HCT116 (cell line): ENCODE measurements around the gene SAPCD2. TPM values are rescaled to one million over a fixed set of nuclear protein-coding genes. Genes with fewer than 3 reads are reported as not detected.
A peak's percentile ranks its signal among the peaks of the same experiment; 100 is the strongest.

Source experiments
- ATAC-seq: fragments of 200-7000 bp; cut with Tn5 transposase; 2 replicates; pipeline ENCODE4 v1.9.1; 2020; ENCODE audit warnings: mild to moderate bottlenecking, moderate library complexity
- BruUV-seq: library from RNA; stranded (reverse); fragments of 400-500 nt; replicated peaks from 2 replicates; lab custom pipeline; 2021; lab: Mats Ljungman, UMichigan
- CTCF ChIA-PET: fragments of 300-600 bp; sonication (Branson Sonifier 250); formaldehyde crosslinking; loops from one replicate; lab custom pipeline; 2021; ENCODE audit warnings: antibody characterized with exemption; lab: Charles Lee
- POLR2A ChIA-PET: fragments of 300-600, 350-600 bp; sonication (Branson Sonifier 250); formaldehyde crosslinking; loops from one replicate; lab custom pipeline; 2021; ENCODE audit warnings: antibody characterized with exemption; lab: Charles Lee
- RAD21 ChIA-PET, 2 experiments: fragments of 300-600 bp; sonication (Branson Sonifier 250); formaldehyde crosslinking; loops; one replicate each; lab custom pipeline; 2023; ENCODE audit warnings: low total read pairs in 2 of 2; ENCODE audit not compliant: uncharacterized antibody in 2 of 2, unreplicated experiment in 2 of 2, low non-redundant PET in 1 of 2; lab: Charles Lee
- DNase-seq: peaks from one replicate; pipeline ENCODE4 v3.0.0-alpha.2; 2010; ENCODE audit warnings: low read depth, low spot score
- H2AFZ ChIP-seq: fragments of 200-600 bp; shearing (Covaris generic), sonication (generic); 2 replicates; pipeline ENCODE4 v1.6.1; 2017; ENCODE audit warnings: low read depth, mixed run types, mixed read lengths, antibody characterized with exemption, low read length; ENCODE audit not compliant: poor library complexity, severe bottlenecking
- H3K27ac ChIP-seq: 2 replicates; pipeline ENCODE4 v1.5.1; 2012; ENCODE audit warnings: low read depth, low read length
- H3K27me3 ChIP-seq: fragments of 200-600 bp; sonication (generic); 2 replicates; pipeline ENCODE4 v1.6.1; 2016; ENCODE audit warnings: mixed run types, low read length, mixed read lengths; ENCODE audit not compliant: insufficient read depth
- H3K36me3 ChIP-seq, 2 experiments: fragments of 200-500 bp in 1 of 2; fragments of 200-600 bp in 1 of 2; sonication (Bioruptor generic) in 1 of 2; sonication (generic) in 1 of 2; 2 replicates each; pipeline versions ENCODE4 v1.5.1 to v1.6.1; 2014 to 2016; ENCODE audit warnings: low read length in 2 of 2, inconsistent platforms in 1 of 2, mixed read lengths in 1 of 2, mixed run types in 1 of 2; ENCODE audit not compliant: insufficient read depth in 2 of 2, control insufficient read depth in 1 of 2
- H3K4me1 ChIP-seq, 2 experiments: fragments of 200-600 bp in 1 of 2; sonication (generic) in 1 of 2; 2 replicates each; pipeline versions ENCODE4 v1.5.1 to v1.6.1; 2012 to 2017; ENCODE audit warnings: low read length in 2 of 2, inconsistent platforms in 1 of 2, mild to moderate bottlenecking in 1 of 2, mixed read lengths in 1 of 2, mixed run types in 1 of 2, moderate library complexity in 1 of 2; ENCODE audit not compliant: insufficient read depth in 2 of 2, control insufficient read depth in 1 of 2
- H3K4me2 ChIP-seq: fragments of 200-600 bp; sonication (generic); 2 replicates; pipeline ENCODE4 v1.6.1; 2017; ENCODE audit warnings: mixed run types, low read length, mixed read lengths
- H3K4me3 ChIP-seq, 2 experiments: fragments of 200-600 bp in 1 of 2; sonication (generic) in 1 of 2; replicated peaks in 1 of 2; 2 replicates each; pipeline ENCODE4 v1.5.1; 2011 to 2016; ENCODE audit warnings: low read length in 2 of 2, control low read depth in 1 of 2, low read depth in 1 of 2, mild to moderate bottlenecking in 1 of 2, mixed read lengths in 1 of 2, mixed run types in 1 of 2
- H3K79me2 ChIP-seq: fragments of 200-600 bp; sonication (generic); 2 replicates; pipeline ENCODE4 v1.6.1; 2017; ENCODE audit warnings: mild to moderate bottlenecking, mixed run types, low read length, moderate library complexity, mixed read lengths; ENCODE audit not compliant: insufficient read depth
- H3K9ac ChIP-seq: fragments of 200-600 bp; sonication (generic); 2 replicates; pipeline ENCODE4 v1.6.1; 2016; ENCODE audit warnings: low read length, mixed read lengths
- H3K9me2 ChIP-seq: fragments of 200-600 bp; sonication (generic), shearing (Covaris generic); 2 replicates; pipeline ENCODE4 v1.6.1; 2017; ENCODE audit warnings: mixed run types, mild to moderate bottlenecking, moderate library complexity; ENCODE audit not compliant: insufficient read depth
- H3K9me3 ChIP-seq, 2 experiments: fragments of 200-500 bp in 1 of 2; fragments of 200-600 bp in 1 of 2; sonication (Bioruptor generic) in 1 of 2; sonication (generic) in 1 of 2; 2 replicates each; pipeline ENCODE4 v1.6.1; 2014 to 2017; ENCODE audit warnings: low read length in 2 of 2, mixed read lengths in 2 of 2, inconsistent platforms in 1 of 2, low read depth in 1 of 2, mild to moderate bottlenecking in 1 of 2, mixed run types in 1 of 2, moderate library complexity in 1 of 2; ENCODE audit not compliant: control insufficient read depth in 1 of 2, insufficient read depth in 1 of 2
- H4K20me1 ChIP-seq: fragments of 200-600 bp; sonication (generic), shearing (Covaris generic); 2 replicates; pipeline ENCODE4 v1.6.1; 2017; ENCODE audit warnings: mixed run types, mild to moderate bottlenecking, moderate library complexity; ENCODE audit not compliant: insufficient read depth
- CEBPB ChIP-seq: IDR thresholded peaks from 2 replicates; pipeline ENCODE4 v1.6.1; 2012; ENCODE audit warnings: low read depth
- ELF1 ChIP-seq: IDR thresholded peaks from 2 replicates; pipeline ENCODE4 v1.6.1; 2012; ENCODE audit warnings: low read depth, borderline replicate concordance
- EZH2 ChIP-seq: fragments of 200-600 bp; sonication (generic); IDR thresholded peaks from 2 replicates; pipeline ENCODE4 v1.6.1; 2017; ENCODE audit warnings: antibody characterized with exemption, mixed run types
- EZH2phosphoT487 ChIP-seq: fragments of 200-600 bp; IDR thresholded peaks from 2 replicates; pipeline ENCODE4 v1.6.1; 2018; ENCODE audit warnings: antibody characterized with exemption, borderline replicate concordance
- POLR2A ChIP-seq: IDR thresholded peaks from 2 replicates; pipeline ENCODE4 v1.7.0; 2011; ENCODE audit warnings: borderline replicate concordance; ENCODE audit not compliant: insufficient read depth, insufficient read length; ENCODE audit errors: extremely low read depth
- POLR2AphosphoS5 ChIP-seq: IDR thresholded peaks from 2 replicates; pipeline ENCODE4 v1.6.1; 2011; ENCODE audit warnings: mild to moderate bottlenecking, low read depth, low read length, moderate library complexity
- RAD21 ChIP-seq: IDR thresholded peaks from 2 replicates; pipeline ENCODE4 v1.6.1; 2012; ENCODE audit warnings: low read depth, mild to moderate bottlenecking
- SIN3A ChIP-seq: IDR thresholded peaks from 2 replicates; pipeline ENCODE4 v1.6.1; 2012; ENCODE audit warnings: low read depth
- SP1 ChIP-seq: IDR thresholded peaks from 2 replicates; pipeline ENCODE4 v1.6.1; 2012; ENCODE audit warnings: low read depth
- TCF7L2 ChIP-seq: IDR thresholded peaks from 2 replicates; pipeline ENCODE4 v1.7.0; 2011; ENCODE audit warnings: borderline replicate concordance, inconsistent platforms; ENCODE audit not compliant: insufficient read depth, insufficient read length; ENCODE audit errors: extremely low read depth
- YY1 ChIP-seq: IDR thresholded peaks from 2 replicates; pipeline ENCODE4 v1.6.1; 2011; ENCODE audit warnings: low read length, low read depth, moderate library complexity, mild to moderate bottlenecking; ENCODE audit not compliant: insufficient replicate concordance; ENCODE audit errors: extremely low read depth
- ZFX ChIP-seq: fragments of 450-650 bp; IDR thresholded peaks from 2 replicates; pipeline ENCODE4 v1.6.1; 2017
- intact Hi-C: fragments of 100-400 bp; cut with micrococcal nuclease; formaldehyde crosslinking; loops from 2 replicates; pipeline ENCODE4 v1.10.0; 2022
- total RNA-seq: library from RNA; stranded (reverse); gene quantifications from one replicate; pipeline ENCODE4 v1.2.1, GENCODE V29; 2021; ENCODE audit not compliant: unreplicated experiment
- TF ChIP-seq, protein P1 (sequence below): IDR thresholded peaks from 2 replicates; pipeline ENCODE4 v1.6.1; 2012
- TF ChIP-seq, protein P2 (sequence below): IDR thresholded peaks from 2 replicates; pipeline ENCODE4 v1.6.1; 2012
- TF ChIP-seq, protein P3 (sequence below): IDR thresholded peaks from 2 replicates; pipeline ENCODE4 v1.6.1; 2012; ENCODE audit warnings: low read depth

The SAPCD2 gene
- total RNA-seq, 1 experiment from 2014 or later, result 71.7 TPM

DNA sequence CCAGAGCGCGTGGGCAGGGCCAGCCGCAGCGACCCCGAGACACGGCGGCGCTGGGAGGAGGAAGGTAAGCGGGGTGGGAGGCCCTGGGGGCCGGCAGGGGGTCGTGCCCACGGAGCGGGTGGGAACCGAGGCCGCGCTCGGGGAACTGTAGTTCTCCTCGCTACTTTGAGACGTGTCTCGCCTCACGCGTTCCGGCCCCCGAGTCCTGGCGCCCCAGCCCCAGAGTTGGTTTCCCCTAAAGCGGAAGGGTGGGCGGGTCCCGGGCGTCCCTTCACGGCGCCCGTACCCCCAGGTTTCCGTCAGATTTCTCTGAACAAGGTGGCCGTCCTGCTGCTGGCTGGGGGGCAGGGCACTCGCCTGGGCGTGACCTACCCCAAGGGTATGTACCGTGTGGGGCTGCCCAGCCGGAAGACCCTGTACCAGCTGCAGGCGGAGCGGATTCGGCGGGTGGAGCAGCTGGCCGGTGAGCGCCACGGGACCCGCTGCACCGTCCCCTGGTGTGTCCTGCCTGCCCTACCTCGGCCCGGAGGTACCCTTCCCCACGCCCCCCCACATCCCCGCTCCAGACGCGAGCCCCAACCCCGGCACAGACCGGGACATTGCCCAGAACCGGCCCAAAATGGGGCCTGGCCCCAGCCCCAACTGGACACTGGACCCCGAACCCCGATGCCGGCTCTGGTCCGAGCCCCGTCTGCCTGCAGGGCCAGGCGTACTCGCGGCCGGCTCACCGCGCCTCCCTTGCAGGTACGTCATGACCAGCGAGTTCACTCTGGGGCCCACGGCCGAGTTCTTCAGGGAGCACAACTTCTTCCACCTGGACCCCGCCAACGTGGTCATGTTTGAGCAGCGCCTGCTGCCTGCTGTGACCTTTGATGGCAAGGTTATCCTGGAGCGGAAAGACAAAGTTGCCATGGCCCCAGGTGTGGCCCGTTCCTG lies 7.7 kb upstream of the SAPCD2 start:
- POLR2A ChIA-PET, result interaction anchor here (1.5 to 2.1 kb wide), 2 partner anchors 8 to 73 kb away, joined by 3 to 6 read pairs; partner anchors contain the start of gene MAN1B1
- RAD21 ChIA-PET, result no interaction called here
- TF ChIP-seq, protein P1, sequence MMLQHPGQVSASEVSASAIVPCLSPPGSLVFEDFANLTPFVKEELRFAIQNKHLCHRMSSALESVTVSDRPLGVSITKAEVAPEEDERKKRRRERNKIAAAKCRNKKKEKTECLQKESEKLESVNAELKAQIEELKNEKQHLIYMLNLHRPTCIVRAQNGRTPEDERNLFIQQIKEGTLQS, result no peak
- TF ChIP-seq YY1 (no peak), POLR2AphosphoS5 (no peak), RAD21 (no peak), CEBPB (no peak), SIN3A (no peak), EZH2 (no peak), ELF1 (no peak), SP1 (no peak), ZFX (no peak; the same call in 1 of the 2 replicates), TCF7L2 (no peak), EZH2phosphoT487 (no peak), POLR2A (no peak)
- TF ChIP-seq, protein P2, sequence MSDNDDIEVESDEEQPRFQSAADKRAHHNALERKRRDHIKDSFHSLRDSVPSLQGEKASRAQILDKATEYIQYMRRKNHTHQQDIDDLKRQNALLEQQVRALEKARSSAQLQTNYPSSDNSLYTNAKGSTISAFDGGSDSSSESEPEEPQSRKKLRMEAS, result no peak
- TF ChIP-seq, protein P3, sequence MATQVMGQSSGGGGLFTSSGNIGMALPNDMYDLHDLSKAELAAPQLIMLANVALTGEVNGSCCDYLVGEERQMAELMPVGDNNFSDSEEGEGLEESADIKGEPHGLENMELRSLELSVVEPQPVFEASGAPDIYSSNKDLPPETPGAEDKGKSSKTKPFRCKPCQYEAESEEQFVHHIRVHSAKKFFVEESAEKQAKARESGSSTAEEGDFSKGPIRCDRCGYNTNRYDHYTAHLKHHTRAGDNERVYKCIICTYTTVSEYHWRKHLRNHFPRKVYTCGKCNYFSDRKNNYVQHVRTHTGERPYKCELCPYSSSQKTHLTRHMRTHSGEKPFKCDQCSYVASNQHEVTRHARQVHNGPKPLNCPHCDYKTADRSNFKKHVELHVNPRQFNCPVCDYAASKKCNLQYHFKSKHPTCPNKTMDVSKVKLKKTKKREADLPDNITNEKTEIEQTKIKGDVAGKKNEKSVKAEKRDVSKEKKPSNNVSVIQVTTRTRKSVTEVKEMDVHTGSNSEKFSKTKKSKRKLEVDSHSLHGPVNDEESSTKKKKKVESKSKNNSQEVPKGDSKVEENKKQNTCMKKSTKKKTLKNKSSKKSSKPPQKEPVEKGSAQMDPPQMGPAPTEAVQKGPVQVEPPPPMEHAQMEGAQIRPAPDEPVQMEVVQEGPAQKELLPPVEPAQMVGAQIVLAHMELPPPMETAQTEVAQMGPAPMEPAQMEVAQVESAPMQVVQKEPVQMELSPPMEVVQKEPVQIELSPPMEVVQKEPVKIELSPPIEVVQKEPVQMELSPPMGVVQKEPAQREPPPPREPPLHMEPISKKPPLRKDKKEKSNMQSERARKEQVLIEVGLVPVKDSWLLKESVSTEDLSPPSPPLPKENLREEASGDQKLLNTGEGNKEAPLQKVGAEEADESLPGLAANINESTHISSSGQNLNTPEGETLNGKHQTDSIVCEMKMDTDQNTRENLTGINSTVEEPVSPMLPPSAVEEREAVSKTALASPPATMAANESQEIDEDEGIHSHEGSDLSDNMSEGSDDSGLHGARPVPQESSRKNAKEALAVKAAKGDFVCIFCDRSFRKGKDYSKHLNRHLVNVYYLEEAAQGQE, result no peak

More for the DNA sequence above, 7.7 kb upstream of the SAPCD2 start:
- no peak for DNase-seq
- Histone ChIP-seq H2AFZ (no peak overlapping the region), H3K36me3 (peaks cover 0 to 8% of the 10 kb centered on the region in 2 experiments; a peak in 1 of 4 replicates), H3K4me3 (peak overlapping the region; percentile 57 to 66), H3K9me2 (no peaks in the 10 kb centered on the region), H4K20me1 (no peaks in the 10 kb centered on the region), H3K9ac (peak overlapping the region; percentile 72), H3K27me3 (no peaks in the 10 kb centered on the region), H3K79me2 (peaks cover 4% of the 10 kb centered on the region; the same call in 1 of the 2 replicates), H3K4me2 (peak overlapping the region; percentile 89), H3K4me1 (peaks cover 18 to 46% of the 10 kb centered on the region in 2 experiments), H3K27ac (peak overlapping the region; percentile 60; the same call in 1 of the 2 replicates), H3K9me3 (no peaks in the 10 kb centered on the region)
- BruUV-seq, result no TSS peak
- ATAC-seq, result peak; percentile 24
- intact Hi-C loops, result no loop called here
- CTCF ChIA-PET, result interaction anchor here (1.1 to 2.1 kb wide), 2 partner anchors 10 to 14 kb away, joined by 4 to 12 read pairs; no protein-coding TSS in a partner anchor
